K562 (cell line): ENCODE measurements around the gene CENPU. TPM values are rescaled to one million over a fixed set of nuclear protein-coding genes. Genes with fewer than 3 reads are reported as not detected.
A peak's percentile ranks its signal among the peaks of the same experiment; 100 is the strongest.

Experiments
- ATF2 ChIP-seq: sonication (generic); formaldehyde crosslinking; IDR thresholded peaks from 2 replicates; pipeline ENCODE4 v1.8.1; 2022; ENCODE audit warnings: missing genetic modification reagents
- FUS ChIP-seq: fragments of 200-400 bp; formaldehyde crosslinking; optimal IDR thresholded peaks from 2 replicates; pipeline ENCODE3; 2017; ENCODE audit warnings: low read depth, low read length
- MEF2A ChIP-seq: IDR thresholded peaks from 2 replicates; pipeline ENCODE4 v1.6.1; 2011; ENCODE audit warnings: low read depth, mild to moderate bottlenecking, low read length, moderate library complexity; ENCODE audit not compliant: control insufficient read depth
- NBN ChIP-seq: fragments of 450-650 bp; IDR thresholded peaks from 2 replicates; pipeline ENCODE4 v1.6.1; 2016; ENCODE audit warnings: low read depth, mild to moderate bottlenecking
- NCOR1 ChIP-seq: fragments of 450-650 bp; IDR thresholded peaks from 2 replicates; pipeline ENCODE4 v1.6.1; 2016; ENCODE audit warnings: mild to moderate bottlenecking, moderate library complexity
- POLR2A ChIP-seq: fragments of 450-650 bp; conservative IDR thresholded peaks from 2 replicates; pipeline ENCODE4 v1.6.1; 2016
- RREB1 ChIP-seq: fragments of 250-450 bp; sonication (Bioruptor Pico); IDR thresholded peaks from 2 replicates; pipeline ENCODE4 v1.4.0; 2020
- SAP30 ChIP-seq: fragments of 200-600 bp; sonication (generic); IDR thresholded peaks from 2 replicates; pipeline ENCODE4 v1.6.1; 2012; ENCODE audit warnings: borderline replicate concordance, low read depth, mild to moderate bottlenecking, moderate library complexity, low read length, control low read depth, inconsistent platforms; ENCODE audit not compliant: insufficient read depth, poor library complexity, severe bottlenecking
- SMARCA5 ChIP-seq: fragments of 450-650 bp; IDR thresholded peaks from 2 replicates; pipeline ENCODE4 v1.6.1; 2016
- SMARCE1 ChIP-seq: fragments of 450-650 bp; IDR thresholded peaks from 2 replicates; pipeline ENCODE4 v1.7.1; 2016; ENCODE audit warnings: mild to moderate bottlenecking
- TAF7 ChIP-seq: fragments of 450-650 bp; IDR thresholded peaks from 2 replicates; pipeline ENCODE4 v1.6.1; 2016; ENCODE audit warnings: missing genetic modification characterization, missing compliant biosample characterization
- ZBTB1 ChIP-seq: sonication (generic); formaldehyde crosslinking; IDR thresholded peaks from 2 replicates; pipeline ENCODE4 v1.8.1; 2023; ENCODE audit warnings: missing genetic modification reagents, low read depth, mild to moderate bottlenecking, borderline replicate concordance
- ZBTB7A ChIP-seq: IDR thresholded peaks from 2 replicates; pipeline ENCODE4 v1.6.1; 2011; ENCODE audit warnings: low read depth, mild to moderate bottlenecking, low read length, moderate library complexity, borderline replicate concordance; ENCODE audit not compliant: control insufficient read depth
- ZNF431 ChIP-seq: sonication (generic); formaldehyde crosslinking; IDR thresholded peaks from 2 replicates; pipeline ENCODE4 v1.8.0; 2022; ENCODE audit warnings: mild to moderate bottlenecking, missing genetic modification reagents
- polyA plus RNA-seq, 8 experiments: library from polyadenylated mRNA; depleted of rRNA in 4 of 8; stranded (reverse) in 5 of 8; unstranded in 3 of 8; fragments of >200 nt; fragmentation: Nextera tagmentation in 2 of 8; fragmentation: Illumina TruSeq in 1 of 8; extraction: Ambion mirVana in 2 of 8; extraction: Trizol in 1 of 8; gene quantifications; 2 replicates each; pipeline versions ENCODE4 v1.2.1 to v1.2.3, GENCODE V29; 2011 to 2014; ENCODE audit warnings: inconsistent platforms in 1 of 8, missing spikeins in 1 of 8
- total RNA-seq, 7 experiments: library from RNA; depleted of rRNA in 6 of 7; stranded (reverse); fragments of >200 nt in 6 of 7; fragmentation: Illumina TruSeq in 2 of 7; extraction: Trizol in 2 of 7; gene quantifications; 2 replicates each; pipeline versions ENCODE4 v1.2.1 to v1.2.3, GENCODE V29; 2011 to 2021; ENCODE audit warnings: low replicate concordance in 1 of 7
- TF ChIP-seq, protein P1 (sequence below): fragments of 450-650 bp; IDR thresholded peaks from 2 replicates; pipeline ENCODE4 v1.6.1; 2016; ENCODE audit warnings: low read depth, mild to moderate bottlenecking, moderate library complexity
- TF ChIP-seq, protein P2 (sequence below): fragments of 200-800 bp; sonication (Bioruptor generic); IDR thresholded peaks from 2 replicates; pipeline ENCODE4 v1.6.1; 2017; ENCODE audit warnings: missing genetic modification characterization, missing compliant biosample characterization

The CENPU gene
- total and polyA plus RNA-seq, 9 of the 15 experiments (the other 6 are each of a cell fraction or from before 2014, with no cell fraction given), result 39.4 to 98.7 (median 84.3) TPM

DNA sequence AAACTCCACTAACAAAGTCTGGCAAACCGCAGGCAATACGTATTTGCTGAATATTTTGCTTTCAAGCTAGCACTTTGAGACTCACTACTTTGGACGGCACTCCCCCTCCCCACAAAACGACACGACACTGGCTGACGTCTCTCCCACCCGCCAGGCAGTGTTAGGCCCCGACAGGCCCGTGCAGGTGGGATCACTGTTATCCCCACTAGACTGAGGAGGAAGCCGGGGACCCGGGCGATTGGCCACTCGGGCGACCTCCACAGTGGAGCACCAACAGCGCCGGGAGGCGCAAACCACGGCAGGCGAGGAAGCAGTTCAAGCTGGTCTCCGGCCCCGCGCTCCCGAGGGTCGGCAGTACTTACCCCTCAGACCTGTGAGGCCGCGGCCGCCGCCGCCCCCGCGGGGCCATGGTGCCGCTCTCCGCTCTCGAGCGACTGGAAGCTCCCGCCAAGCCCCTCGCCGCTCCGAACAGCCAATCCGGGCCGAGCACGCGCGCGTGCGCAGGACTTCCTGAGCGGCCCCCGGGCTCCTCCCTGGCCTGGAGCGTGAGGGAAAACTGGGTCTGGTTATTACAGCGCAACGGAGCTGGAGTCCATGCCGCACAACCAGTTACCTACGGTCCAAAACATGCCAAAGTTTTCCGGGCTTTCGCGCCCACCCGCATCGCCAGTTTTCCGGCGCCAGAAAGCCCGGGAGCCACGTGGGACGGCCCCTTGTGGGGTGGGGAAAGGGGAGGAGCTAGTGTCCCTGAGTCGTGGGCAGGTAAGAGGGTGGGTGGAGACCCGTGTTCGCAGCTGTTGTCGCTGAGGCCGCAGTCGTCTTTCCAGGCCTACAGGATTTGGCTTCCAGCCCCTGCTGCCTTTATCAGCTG lies at the start of gene CENPU (continued):
- TF ChIP-seq, protein P1, sequence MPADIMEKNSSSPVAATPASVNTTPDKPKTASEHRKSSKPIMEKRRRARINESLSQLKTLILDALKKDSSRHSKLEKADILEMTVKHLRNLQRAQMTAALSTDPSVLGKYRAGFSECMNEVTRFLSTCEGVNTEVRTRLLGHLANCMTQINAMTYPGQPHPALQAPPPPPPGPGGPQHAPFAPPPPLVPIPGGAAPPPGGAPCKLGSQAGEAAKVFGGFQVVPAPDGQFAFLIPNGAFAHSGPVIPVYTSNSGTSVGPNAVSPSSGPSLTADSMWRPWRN, result no peak; the same call in 1 of the 2 replicates
- TF ChIP-seq ZNF431 (CRISPR knock-in tag) (peak; percentile 60; the same call in 1 of the 2 replicates), SMARCE1 (no peak; the same call in 1 of the 2 replicates), ATF2 (CRISPR knock-in tag) (no peak), RREB1 (CRISPR knock-in tag) (0 out of 2 replicates have a peak, but pooled peaks have one; percentile 32), POLR2A (peak; percentile 93), ZBTB7A (peak; percentile 98), TAF7 (tag) (peak; percentile 67), ZBTB1 (CRISPR knock-in tag) (0 out of 2 replicates have a peak, but pooled peaks have one; percentile 33), FUS (no peak), MEF2A (no peak), SAP30 (peak; percentile 99), NBN (peak; percentile 93; the same call in 1 of the 2 replicates), SMARCA5 (no peak), NCOR1 (peak; percentile 44; the same call in 1 of the 2 replicates)
- TF ChIP-seq, protein P2, sequence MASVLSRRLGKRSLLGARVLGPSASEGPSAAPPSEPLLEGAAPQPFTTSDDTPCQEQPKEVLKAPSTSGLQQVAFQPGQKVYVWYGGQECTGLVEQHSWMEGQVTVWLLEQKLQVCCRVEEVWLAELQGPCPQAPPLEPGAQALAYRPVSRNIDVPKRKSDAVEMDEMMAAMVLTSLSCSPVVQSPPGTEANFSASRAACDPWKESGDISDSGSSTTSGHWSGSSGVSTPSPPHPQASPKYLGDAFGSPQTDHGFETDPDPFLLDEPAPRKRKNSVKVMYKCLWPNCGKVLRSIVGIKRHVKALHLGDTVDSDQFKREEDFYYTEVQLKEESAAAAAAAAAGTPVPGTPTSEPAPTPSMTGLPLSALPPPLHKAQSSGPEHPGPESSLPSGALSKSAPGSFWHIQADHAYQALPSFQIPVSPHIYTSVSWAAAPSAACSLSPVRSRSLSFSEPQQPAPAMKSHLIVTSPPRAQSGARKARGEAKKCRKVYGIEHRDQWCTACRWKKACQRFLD (CRISPR knock-in tag), result peak; percentile 62; the same call in 1 of the 2 replicates
